GM19324 (cell line): Measurements from ENCODE around the gene LY9.
"Not testable (repeated sequence)": the region's sequence is repeated elsewhere in the genome, so short reads cannot be mapped to it uniquely, and the experiment has no call there.

Experiments
- ATAC-seq: cut with Tn5 transposase; IDR thresholded peaks from one replicate; pipeline ENCODE4 v1.9.1; 2021; ENCODE audit warnings: mild to moderate bottlenecking, moderate library complexity; ENCODE audit not compliant: unreplicated experiment, low FRiP score

LY9 gene

GRCh38 chr1:160860840-160861505 lies 65.0 kb downstream of the LY9 start:
- ATAC-seq: no peak

- no peak for ATAC-seq
These were observed 66.5 kb downstream of the LY9 start, which contains the start of gene CD244 for GRCh38 chr1:160862203-160863060. TSS of gene CD244 (minus strand) at chr1:160862887. CDS start at chr1:160862677, 210 bp downstream.

- ATAC-seq: no peak
These were observed 67.2 kb downstream of the LY9 start for GRCh38 chr1:160863061-160863773.

GRCh38 chr1:160863774-160864131 lies 67.8 kb downstream of the LY9 start:
- ATAC-seq: no peak

- ATAC-seq: no peak
These were observed 68.2 kb downstream of the LY9 start for GRCh38 chr1:160864173-160864572.

GRCh38 chr1:160865337-160865736 lies 69.4 kb downstream of the LY9 start:
- ATAC-seq: no peak

GRCh38 chr1:160866001-160866694 lies 70.2 kb downstream of the LY9 start:
- no peak for ATAC-seq

GRCh38 chr1:160866695-160867260 lies 70.8 kb downstream of the LY9 start:
- no peak for ATAC-seq

GRCh38 chr1:160867651-160868050 lies 71.7 kb downstream of the LY9 start:
- ATAC-seq: not testable (repeated sequence)

GRCh38 chr1:160868141-160868540 lies 72.2 kb downstream of the LY9 start:
- no peak for ATAC-seq

- ATAC-seq: no peak
These were observed 79.0 kb downstream of the LY9 start for GRCh38 chr1:160874935-160875334.

GRCh38 chr1:160875591-160875990 lies 79.6 kb downstream of the LY9 start:
- ATAC-seq: not testable (repeated sequence)

- ATAC-seq: no peak
These were observed 80.3 kb downstream of the LY9 start for GRCh38 chr1:160876311-160876710.

- ATAC-seq: no peak
These were observed 81.2 kb downstream of the LY9 start for GRCh38 chr1:160877221-160877620.
